CD4-positive, alpha-beta T cell (primary cell): ENCODE measurements around the gene CDHR2. TPM values are rescaled to one million over a fixed set of nuclear protein-coding genes. Genes with fewer than 3 reads are reported as not detected.
A peak's percentile ranks its signal among the peaks of the same experiment; 100 is the strongest.

Source experiments
- ATAC-seq: fragments of 200-7000 bp; cut with Tn5 transposase; one replicate; pipeline ENCODE4 v1.10.0; 2022; ENCODE audit warnings: mild to moderate bottlenecking; ENCODE audit not compliant: poor library complexity
- CTCF ChIA-PET: fragments of 350-600 bp; sonication (Branson Sonifier 250); formaldehyde crosslinking; loops from one replicate; lab custom pipeline; 2021; ENCODE audit warnings: antibody characterized with exemption, inconsistent platforms; lab: Charles Lee
- POLR2A ChIA-PET: fragments of 350-600 bp; sonication (Branson Sonifier 250); formaldehyde crosslinking; loops from one replicate; lab custom pipeline; 2021; ENCODE audit warnings: antibody characterized with exemption, inconsistent platforms; lab: Charles Lee
- DNase-seq, 14 experiments: peaks; one replicate each; pipeline ENCODE4 v3.0.0-alpha.2; 2013 to 2020; ENCODE audit warnings: mixed read lengths in 2 of 14
- H3K27ac ChIP-seq, 2 donors: one replicate each; pipeline versions ENCODE4 v1.5.1 to v1.7.0; 2013; ENCODE audit warnings: low read length in 2 of 2, low read depth in 1 of 2, mild to moderate bottlenecking in 1 of 2
- H3K27me3 ChIP-seq, 2 experiments: 1 replicate in 1 of 2; 2 replicates in 1 of 2; pipeline versions ENCODE4 v1.6.1 to v1.7.0; 2013; ENCODE audit warnings: low read length in 2 of 2, control low read depth in 1 of 2, mild to moderate bottlenecking in 1 of 2, moderate library complexity in 1 of 2; ENCODE audit not compliant: insufficient read depth in 2 of 2, control insufficient read depth in 1 of 2
- H3K36me3 ChIP-seq: one replicate; pipeline ENCODE4 v1.6.1; 2013; ENCODE audit warnings: low read length, control low read depth; ENCODE audit not compliant: insufficient read depth
- H3K4me1 ChIP-seq: one replicate; pipeline ENCODE4 v1.6.1; 2013; ENCODE audit warnings: low read length, control low read depth; ENCODE audit not compliant: insufficient read depth
- H3K4me3 ChIP-seq: one replicate; pipeline ENCODE4 v1.5.1; 2013; ENCODE audit warnings: mild to moderate bottlenecking, low read length, moderate library complexity
- H3K9me3 ChIP-seq, 2 experiments: 1 replicate in 1 of 2; 2 replicates in 1 of 2; pipeline versions ENCODE4 v1.6.1 to v1.7.0; 2013; ENCODE audit warnings: low read length in 2 of 2, mild to moderate bottlenecking in 2 of 2, control low read depth in 1 of 2, moderate library complexity in 1 of 2; ENCODE audit not compliant: control insufficient read depth in 1 of 2, insufficient read depth in 1 of 2
- H3K27ac Mint-ChIP-seq: one replicate; pipeline ENCODE4 v1.8.0; 2020; ENCODE audit warnings: mixed read lengths
- H3K27me3 Mint-ChIP-seq: one replicate; pipeline ENCODE4 v1.8.0; 2021; ENCODE audit warnings: mixed read lengths
- H3K36me3 Mint-ChIP-seq: one replicate; pipeline ENCODE4 v1.8.0; 2021; ENCODE audit warnings: low read depth, mixed read lengths
- H3K4me1 Mint-ChIP-seq: one replicate; pipeline ENCODE4 v1.8.0; 2021; ENCODE audit warnings: low read depth, mixed read lengths
- H3K4me3 Mint-ChIP-seq: one replicate; pipeline ENCODE4 v1.8.0; 2020; ENCODE audit warnings: mild to moderate bottlenecking, mixed read lengths
- H3K9me3 Mint-ChIP-seq: one replicate; pipeline ENCODE4 v1.8.0; 2020; ENCODE audit warnings: mixed read lengths
- intact Hi-C, 2 experiments: fragments of 100-400 bp; cut with DNase I in 1 of 2; cut with micrococcal nuclease in 1 of 2; formaldehyde crosslinking; loops; one replicate each; pipeline versions ENCODE4 v1.15.1 to v1.9.0; 2023 to 2025; cut with DNase I, micrococcal nuclease
- total RNA-seq, 174 experiments: library from RNA in 2 of 174; stranded (reverse) in 2 of 174; gene quantifications; one replicate each; pipeline ENCODE4 v1.2.3 and lab custom pipeline; 2021 to 2026
- TF ChIP-seq, protein P1 (sequence below): fragments of 200-600 bp; IDR thresholded peaks from one replicate; pipeline ENCODE4 v1.8.0; 2022; ENCODE audit warnings: antibody characterized with exemption, mild to moderate bottlenecking

The CDHR2 gene
- total RNA-seq, 2 experiments from 2014 or later = 1.6 to 2.0 TPM

DNA sequence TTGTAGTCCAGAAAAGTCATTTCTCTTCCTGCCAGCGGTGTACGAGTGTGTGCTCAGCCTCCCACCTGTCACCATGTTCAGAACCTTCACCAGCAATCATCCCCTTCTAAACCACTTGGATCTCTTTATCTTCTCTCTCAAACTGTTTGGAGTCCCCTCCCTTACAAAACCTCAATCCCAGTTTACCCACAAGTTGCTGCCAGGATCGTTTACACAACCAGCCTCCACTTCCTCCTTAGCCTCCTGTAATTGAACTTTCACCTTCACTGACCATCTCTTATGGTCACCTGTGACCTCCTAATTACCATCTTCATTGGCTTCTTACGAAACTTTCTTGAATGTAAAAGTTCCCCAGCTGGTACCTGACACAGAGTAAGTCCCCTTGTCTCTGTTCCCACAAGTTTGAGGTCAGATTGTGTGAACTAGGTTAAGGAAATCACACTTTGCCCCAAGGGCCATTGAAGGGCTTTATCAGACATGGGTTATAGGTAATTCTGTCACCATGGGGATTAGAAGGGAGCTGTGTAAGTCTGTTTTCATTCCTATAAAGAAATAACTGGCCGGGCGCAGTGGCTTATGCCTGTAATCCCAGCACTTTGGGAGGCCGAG is 32.0 kb upstream of the CDHR2 start:
- peak in 2 of 14 experiments; percentile 27 to 28 for DNase-seq
- intact Hi-C loops = no loop called here
- Mint-ChIP-seq H3K4me3 (no peak overlapping the region), H3K27ac (no peak overlapping the region), H3K9me3 (no peaks in the 10 kb centered on the region), H3K4me1 (peaks cover 19% of the 10 kb centered on the region), H3K27me3 (no peaks in the 10 kb centered on the region), H3K36me3 (no peaks in the 10 kb centered on the region)
- Histone ChIP-seq H3K36me3 (no peaks in the 10 kb centered on the region), H3K27me3 (no peaks in the 10 kb centered on the region), H3K27ac (no peak overlapping the region), H3K4me1 (peaks cover 14% of the 10 kb centered on the region), H3K4me3 (no peak overlapping the region), H3K9me3 (no peaks in the 10 kb centered on the region)
- TF ChIP-seq, protein P1, sequence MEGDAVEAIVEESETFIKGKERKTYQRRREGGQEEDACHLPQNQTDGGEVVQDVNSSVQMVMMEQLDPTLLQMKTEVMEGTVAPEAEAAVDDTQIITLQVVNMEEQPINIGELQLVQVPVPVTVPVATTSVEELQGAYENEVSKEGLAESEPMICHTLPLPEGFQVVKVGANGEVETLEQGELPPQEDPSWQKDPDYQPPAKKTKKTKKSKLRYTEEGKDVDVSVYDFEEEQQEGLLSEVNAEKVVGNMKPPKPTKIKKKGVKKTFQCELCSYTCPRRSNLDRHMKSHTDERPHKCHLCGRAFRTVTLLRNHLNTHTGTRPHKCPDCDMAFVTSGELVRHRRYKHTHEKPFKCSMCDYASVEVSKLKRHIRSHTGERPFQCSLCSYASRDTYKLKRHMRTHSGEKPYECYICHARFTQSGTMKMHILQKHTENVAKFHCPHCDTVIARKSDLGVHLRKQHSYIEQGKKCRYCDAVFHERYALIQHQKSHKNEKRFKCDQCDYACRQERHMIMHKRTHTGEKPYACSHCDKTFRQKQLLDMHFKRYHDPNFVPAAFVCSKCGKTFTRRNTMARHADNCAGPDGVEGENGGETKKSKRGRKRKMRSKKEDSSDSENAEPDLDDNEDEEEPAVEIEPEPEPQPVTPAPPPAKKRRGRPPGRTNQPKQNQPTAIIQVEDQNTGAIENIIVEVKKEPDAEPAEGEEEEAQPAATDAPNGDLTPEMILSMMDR = no peak
- ATAC-seq = no peak
- ChIA-PET POLR2A (interaction anchor here (1.3 to 1.5 kb wide), 2 partner anchors 12 to 17 kb away, joined by 5 read pairs; no protein-coding TSS in a partner anchor), CTCF (no interaction called here)

DNA sequence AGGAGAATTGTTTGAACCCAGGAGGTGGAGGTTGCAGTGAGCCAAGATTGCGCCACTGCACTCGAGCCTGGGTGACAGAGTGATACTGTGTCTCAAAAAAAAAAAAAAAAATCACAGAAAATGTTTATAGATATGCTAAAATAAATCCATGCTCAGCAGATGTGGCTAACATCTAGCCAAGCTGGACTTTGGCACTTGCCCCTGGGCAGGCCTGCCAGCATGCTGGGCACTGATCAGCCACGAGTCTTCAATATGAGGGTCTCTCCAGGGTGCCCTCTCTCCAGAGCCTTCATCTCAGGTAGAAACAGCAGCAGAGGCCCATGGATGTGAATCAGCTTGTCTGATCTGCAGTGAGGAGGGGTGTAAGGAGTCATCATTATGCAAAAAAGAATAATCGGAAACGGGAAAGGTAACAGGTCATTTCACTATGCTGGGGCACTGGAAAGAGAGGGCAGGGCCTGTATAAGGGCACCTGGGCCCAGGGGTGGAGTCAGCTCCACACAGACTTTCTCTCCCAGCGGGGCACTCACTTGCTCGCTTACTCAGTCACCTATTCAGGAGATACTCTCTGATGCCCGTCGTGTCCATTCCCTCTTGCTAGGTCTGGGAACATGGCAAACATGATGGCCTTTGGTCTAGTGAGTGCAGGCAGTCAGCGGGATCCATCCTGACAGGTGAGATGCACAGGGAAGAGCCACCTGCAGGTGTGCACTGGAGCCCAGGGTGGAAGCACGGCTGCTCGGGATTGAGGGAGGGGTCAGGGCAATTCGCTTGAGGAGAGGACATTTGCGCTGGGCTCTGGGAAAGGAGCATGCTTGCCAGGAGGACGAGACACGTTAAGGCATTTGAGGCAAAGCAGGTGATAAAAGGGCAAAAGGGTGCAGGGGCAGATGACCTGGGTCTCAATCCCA is 29.1 kb upstream of the CDHR2 start:
- H3K4me3 ChIP-seq = no peak overlapping the region
- CTCF ChIA-PET = no interaction called here
- Mint-ChIP-seq H3K27ac (no peak overlapping the region), H3K36me3 (no peaks in the 10 kb centered on the region), H3K9me3 (no peaks in the 10 kb centered on the region), H3K4me3 (no peak overlapping the region), H3K4me1 (peaks cover 31% of the 10 kb centered on the region), H3K27me3 (no peaks in the 10 kb centered on the region)
- ATAC-seq (no peak), DNase-seq (no peak)
- intact Hi-C loops = no loop called here
- H3K4me1 ChIP-seq = peaks cover 14% of the 10 kb centered on the region
- H3K27me3 ChIP-seq = no peaks in the 10 kb centered on the region
- no peaks in the 10 kb centered on the region for H3K36me3 ChIP-seq
- H3K27ac ChIP-seq = no peak overlapping the region
- POLR2A ChIA-PET = no interaction called here
- TF ChIP-seq, protein P1 = no peak
- no peaks in the 10 kb centered on the region for H3K9me3 ChIP-seq

DNA sequence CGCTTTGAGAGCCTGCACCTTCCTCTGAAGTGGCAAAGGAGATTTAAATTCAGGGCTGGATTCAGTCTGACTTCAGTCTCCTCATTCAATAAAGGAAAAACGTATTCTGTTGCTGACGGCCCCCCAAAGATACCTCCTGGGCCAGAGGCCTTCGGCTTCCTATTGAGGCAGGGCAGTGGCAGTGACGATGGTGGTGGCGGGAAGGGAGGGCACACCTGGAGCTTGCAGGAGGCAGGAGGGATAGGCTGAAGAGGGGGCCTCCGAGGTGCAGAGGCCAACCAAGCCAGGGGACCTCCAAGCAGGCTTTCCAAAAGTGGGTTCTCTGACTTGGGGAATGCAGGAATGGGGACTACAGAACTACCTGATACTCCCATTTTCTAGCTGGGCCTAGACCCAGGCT is 27.9 kb upstream of the CDHR2 start:
- intact Hi-C loops = no loop called here
- no peaks in the 10 kb centered on the region for H3K36me3 ChIP-seq
- H3K27ac ChIP-seq = no peak overlapping the region
- DNase-seq = no peak
- Mint-ChIP-seq H3K4me3 (no peak overlapping the region), H3K4me1 (peaks cover 36% of the 10 kb centered on the region), H3K27ac (no peak overlapping the region), H3K9me3 (no peaks in the 10 kb centered on the region), H3K36me3 (peaks cover 7% of the 10 kb centered on the region), H3K27me3 (no peaks in the 10 kb centered on the region)
- no peak for ATAC-seq
- no peaks in the 10 kb centered on the region for H3K9me3 ChIP-seq
- no peak overlapping the region for H3K4me3 ChIP-seq
- ChIA-PET CTCF (interaction anchor here (0.7 kb wide), 1 partner anchor 105 kb away, joined by 3 read pairs; no protein-coding TSS in a partner anchor), POLR2A (interaction anchor here (1.3 kb wide), 1 partner anchor 9 kb away, joined by 3 read pairs; no protein-coding TSS in a partner anchor)
- H3K4me1 ChIP-seq = peaks cover 4% of the 10 kb centered on the region
- H3K27me3 ChIP-seq = no peaks in the 10 kb centered on the region
- TF ChIP-seq, protein P1 = no peak
